ENCODE measurements around the gene NAPA.

DNA sequence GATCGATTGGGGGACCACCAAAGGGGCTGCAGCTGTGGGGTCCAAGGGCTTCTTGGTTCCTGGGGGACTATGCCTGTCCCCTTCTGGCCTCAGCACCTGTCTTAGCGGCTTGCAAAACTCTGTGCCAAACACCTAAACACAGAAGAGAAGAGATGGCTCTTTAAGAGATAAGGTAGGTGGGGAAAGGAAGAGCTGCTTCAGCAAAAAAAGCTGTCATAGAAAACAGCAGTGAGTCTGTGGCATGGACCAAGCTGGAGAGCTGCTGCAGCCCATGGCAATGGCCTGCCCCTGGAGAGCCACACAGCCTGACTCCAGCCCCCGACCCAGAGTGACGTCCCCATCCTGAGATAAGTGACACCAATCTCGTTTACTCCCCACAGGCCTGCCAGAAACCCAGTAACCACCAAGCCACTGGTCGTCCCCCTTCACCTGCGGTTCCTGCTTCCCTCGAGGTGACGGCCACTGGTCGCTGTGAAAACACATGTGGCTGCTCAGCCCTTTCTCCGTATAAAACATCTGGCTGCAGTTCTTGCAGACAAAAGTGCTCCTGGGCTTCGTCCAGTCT lies 25.0 kb upstream of the NAPA start:
- TF ChIP-seq, protein P1, sequence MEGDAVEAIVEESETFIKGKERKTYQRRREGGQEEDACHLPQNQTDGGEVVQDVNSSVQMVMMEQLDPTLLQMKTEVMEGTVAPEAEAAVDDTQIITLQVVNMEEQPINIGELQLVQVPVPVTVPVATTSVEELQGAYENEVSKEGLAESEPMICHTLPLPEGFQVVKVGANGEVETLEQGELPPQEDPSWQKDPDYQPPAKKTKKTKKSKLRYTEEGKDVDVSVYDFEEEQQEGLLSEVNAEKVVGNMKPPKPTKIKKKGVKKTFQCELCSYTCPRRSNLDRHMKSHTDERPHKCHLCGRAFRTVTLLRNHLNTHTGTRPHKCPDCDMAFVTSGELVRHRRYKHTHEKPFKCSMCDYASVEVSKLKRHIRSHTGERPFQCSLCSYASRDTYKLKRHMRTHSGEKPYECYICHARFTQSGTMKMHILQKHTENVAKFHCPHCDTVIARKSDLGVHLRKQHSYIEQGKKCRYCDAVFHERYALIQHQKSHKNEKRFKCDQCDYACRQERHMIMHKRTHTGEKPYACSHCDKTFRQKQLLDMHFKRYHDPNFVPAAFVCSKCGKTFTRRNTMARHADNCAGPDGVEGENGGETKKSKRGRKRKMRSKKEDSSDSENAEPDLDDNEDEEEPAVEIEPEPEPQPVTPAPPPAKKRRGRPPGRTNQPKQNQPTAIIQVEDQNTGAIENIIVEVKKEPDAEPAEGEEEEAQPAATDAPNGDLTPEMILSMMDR (IDR thresholded peaks at IDR 0.05; ENCODE audit: insufficient read depth, low read length): no peak
- TF ChIP-seq SPI1 (IDR thresholded peaks at IDR 0.05; ENCODE audit: borderline replicate concordance, low read depth) (no peak), GABPA (IDR thresholded peaks at IDR 0.05; ENCODE audit: low read depth) (no peak), POLR2AphosphoS5 (IDR thresholded peaks at IDR 0.05; ENCODE audit: low read depth) (no peak)
- TF ChIP-seq, protein P2, sequence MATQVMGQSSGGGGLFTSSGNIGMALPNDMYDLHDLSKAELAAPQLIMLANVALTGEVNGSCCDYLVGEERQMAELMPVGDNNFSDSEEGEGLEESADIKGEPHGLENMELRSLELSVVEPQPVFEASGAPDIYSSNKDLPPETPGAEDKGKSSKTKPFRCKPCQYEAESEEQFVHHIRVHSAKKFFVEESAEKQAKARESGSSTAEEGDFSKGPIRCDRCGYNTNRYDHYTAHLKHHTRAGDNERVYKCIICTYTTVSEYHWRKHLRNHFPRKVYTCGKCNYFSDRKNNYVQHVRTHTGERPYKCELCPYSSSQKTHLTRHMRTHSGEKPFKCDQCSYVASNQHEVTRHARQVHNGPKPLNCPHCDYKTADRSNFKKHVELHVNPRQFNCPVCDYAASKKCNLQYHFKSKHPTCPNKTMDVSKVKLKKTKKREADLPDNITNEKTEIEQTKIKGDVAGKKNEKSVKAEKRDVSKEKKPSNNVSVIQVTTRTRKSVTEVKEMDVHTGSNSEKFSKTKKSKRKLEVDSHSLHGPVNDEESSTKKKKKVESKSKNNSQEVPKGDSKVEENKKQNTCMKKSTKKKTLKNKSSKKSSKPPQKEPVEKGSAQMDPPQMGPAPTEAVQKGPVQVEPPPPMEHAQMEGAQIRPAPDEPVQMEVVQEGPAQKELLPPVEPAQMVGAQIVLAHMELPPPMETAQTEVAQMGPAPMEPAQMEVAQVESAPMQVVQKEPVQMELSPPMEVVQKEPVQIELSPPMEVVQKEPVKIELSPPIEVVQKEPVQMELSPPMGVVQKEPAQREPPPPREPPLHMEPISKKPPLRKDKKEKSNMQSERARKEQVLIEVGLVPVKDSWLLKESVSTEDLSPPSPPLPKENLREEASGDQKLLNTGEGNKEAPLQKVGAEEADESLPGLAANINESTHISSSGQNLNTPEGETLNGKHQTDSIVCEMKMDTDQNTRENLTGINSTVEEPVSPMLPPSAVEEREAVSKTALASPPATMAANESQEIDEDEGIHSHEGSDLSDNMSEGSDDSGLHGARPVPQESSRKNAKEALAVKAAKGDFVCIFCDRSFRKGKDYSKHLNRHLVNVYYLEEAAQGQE (IDR thresholded peaks at IDR 0.05; ENCODE audit: insufficient replicate concordance, low read depth): no peak
